Large intestine (tissue), 3 donors: Measurements from ENCODE around the gene CORIN. TPM values are rescaled to one million over a fixed set of nuclear protein-coding genes. Genes with fewer than 3 reads are reported as not detected.

Experiments used
- DNase-seq, 2 donors: peaks; one replicate each; pipeline versions ENCODE4 v3.0.0 to v3.0.0-alpha.2; 2013
- H3K27ac ChIP-seq: one replicate; pipeline ENCODE4 v1.5.1; 2013; ENCODE audit warnings: low read length
- H3K27me3 ChIP-seq: 2 replicates; pipeline ENCODE4 v1.6.1; 2013; ENCODE audit warnings: low read length; ENCODE audit not compliant: control insufficient read depth, insufficient read depth
- H3K36me3 ChIP-seq: 2 replicates; pipeline ENCODE4 v1.6.1; 2013; ENCODE audit warnings: low read length; ENCODE audit not compliant: control insufficient read depth, insufficient read depth
- H3K4me1 ChIP-seq: one replicate; pipeline ENCODE4 v1.6.1; 2013; ENCODE audit warnings: low read length; ENCODE audit not compliant: control insufficient read depth, insufficient read depth
- H3K4me3 ChIP-seq: one replicate; pipeline ENCODE4 v1.5.1; 2013; ENCODE audit warnings: low read length
- H3K9me3 ChIP-seq: one replicate; pipeline ENCODE4 v1.6.1; 2013; ENCODE audit warnings: mild to moderate bottlenecking, low read depth, low read length, moderate library complexity; ENCODE audit not compliant: control insufficient read depth
- WGBS: methylation state at CpG from one replicate; pipeline ENCODE4 v1.1.5; 2013; ENCODE audit warnings: low lambda C conversion rate; ENCODE audit not compliant: insufficient coverage; 5-methylcytosine and 5-hydroxymethylcytosine counted together
- polyA plus RNA-seq: library from polyadenylated mRNA; unstranded; fragments of 120-200 nt; gene quantifications from one replicate; pipeline ENCODE4 v1.2.1, GENCODE V29; 2013

Gene CORIN
- polyA plus RNA-seq, 1 donor = 0.42 TPM

GRCh38 chr4:47858006-47858405 lies 20.1 kb upstream of the CORIN start:
- no peak overlapping the region for H3K4me3 ChIP-seq
- no peaks in the 10 kb centered on the region for H3K9me3 ChIP-seq
- H3K4me1 ChIP-seq = no peaks in the 10 kb centered on the region
- peaks cover 12% of the 10 kb centered on the region for H3K36me3 ChIP-seq
- DNase-seq = no peak
- no peak overlapping the region for H3K27ac ChIP-seq
- WGBS = 100% methylated on average over 2 of the region's 2 CpGs
- H3K27me3 ChIP-seq = no peaks in the 10 kb centered on the region

GRCh38 chr4:47856713-47857112 lies 18.8 kb upstream of the CORIN start:
- no peak overlapping the region for H3K27ac ChIP-seq
- H3K4me3 ChIP-seq = no peak overlapping the region
- H3K9me3 ChIP-seq = no peaks in the 10 kb centered on the region
- no peaks in the 10 kb centered on the region for H3K27me3 ChIP-seq
- H3K4me1 ChIP-seq = no peaks in the 10 kb centered on the region
- 100% methylated on average over 1 of the region's 1 CpG for WGBS
- peaks cover 9% of the 10 kb centered on the region for H3K36me3 ChIP-seq
- no peak for DNase-seq

GRCh38 chr4:47855350-47855749 lies 17.5 kb upstream of the CORIN start:
- DNase-seq = no peak
- Histone ChIP-seq H3K9me3 (no peaks in the 10 kb centered on the region), H3K36me3 (peaks cover 10% of the 10 kb centered on the region), H3K27ac (no peak overlapping the region), H3K27me3 (no peaks in the 10 kb centered on the region), H3K4me3 (no peak overlapping the region), H3K4me1 (no peaks in the 10 kb centered on the region)
- WGBS = no CpG with 5 or more reads among the region's 2 CpGs

- peaks cover 10% of the 10 kb centered on the region for H3K36me3 ChIP-seq
- no peak overlapping the region for H3K27ac ChIP-seq
- WGBS = 100% methylated on average over 1 of the region's 1 CpG
- H3K9me3 ChIP-seq = no peaks in the 10 kb centered on the region
- H3K27me3 ChIP-seq = no peaks in the 10 kb centered on the region
- no peak overlapping the region for H3K4me3 ChIP-seq
- no peak for DNase-seq
- no peaks in the 10 kb centered on the region for H3K4me1 ChIP-seq
Measured at GRCh38 chr4:47852136-47852535, 14.3 kb upstream of the CORIN start.

GRCh38 chr4:47849466-47849865 lies 11.6 kb upstream of the CORIN start:
- no peaks in the 10 kb centered on the region for H3K9me3 ChIP-seq
- no peaks in the 10 kb centered on the region for H3K27me3 ChIP-seq
- H3K4me3 ChIP-seq = no peak overlapping the region
- peaks cover 8% of the 10 kb centered on the region for H3K36me3 ChIP-seq
- no peak overlapping the region for H3K27ac ChIP-seq
- WGBS = no CpG with 5 or more reads among the region's 1 CpG
- no peak for DNase-seq
- H3K4me1 ChIP-seq = no peaks in the 10 kb centered on the region

DNA sequence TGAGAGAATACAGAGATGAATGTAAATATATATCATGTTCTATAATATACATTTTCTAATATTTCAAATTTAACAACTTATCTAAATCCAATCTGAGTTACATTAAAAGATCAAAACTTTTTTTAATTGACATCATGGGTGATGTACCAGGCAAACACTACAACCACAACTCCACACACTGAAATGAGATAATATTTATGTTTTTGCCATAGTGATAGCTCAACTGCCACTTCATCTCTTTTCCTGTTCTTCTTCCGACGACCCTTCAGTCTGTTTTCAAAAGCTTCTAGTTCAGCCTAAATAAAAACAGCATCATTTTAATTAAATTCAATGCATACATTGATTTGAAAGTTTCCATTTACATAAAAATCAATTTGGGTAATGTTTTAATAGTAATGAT lies 10.2 kb upstream of the CORIN start:
- no peaks in the 10 kb centered on the region for H3K9me3 ChIP-seq
- H3K4me1 ChIP-seq = no peaks in the 10 kb centered on the region
- no peak overlapping the region for H3K4me3 ChIP-seq
- H3K27ac ChIP-seq = no peak overlapping the region
- DNase-seq = no peak
- WGBS = 100% methylated on average over 2 of the region's 2 CpGs
- H3K36me3 ChIP-seq = peaks cover 8% of the 10 kb centered on the region
- no peaks in the 10 kb centered on the region for H3K27me3 ChIP-seq

- H3K36me3 ChIP-seq = peaks cover 12% of the 10 kb centered on the region
Measured at GRCh38 chr4:47842985-47843384, 5.1 kb upstream of the CORIN start.

GRCh38 chr4:47840291-47840690 lies 2.4 kb upstream of the CORIN start:
- WGBS = no CpG with 5 or more reads among the region's 1 CpG
- no peaks in the 10 kb centered on the region for H3K9me3 ChIP-seq
- no peak overlapping the region for H3K27ac ChIP-seq
- H3K27me3 ChIP-seq = peaks cover 14% of the 10 kb centered on the region
- no peak overlapping the region for H3K4me3 ChIP-seq
- peaks cover 7% of the 10 kb centered on the region for H3K4me1 ChIP-seq
- no peak for DNase-seq
- peaks cover 12% of the 10 kb centered on the region for H3K36me3 ChIP-seq

More at GRCh38 chr4:47842985-47843384, 5.1 kb upstream of the CORIN start:
- Histone ChIP-seq H3K27me3 (no peaks in the 10 kb centered on the region), H3K4me1 (no peaks in the 10 kb centered on the region), H3K4me3 (no peak overlapping the region), H3K27ac (no peak overlapping the region), H3K9me3 (no peaks in the 10 kb centered on the region)
- no peak for DNase-seq

GRCh38 chr4:47839259-47839658 lies 1.4 kb upstream of the CORIN start:
- Histone ChIP-seq H3K36me3 (peaks cover 10% of the 10 kb centered on the region), H3K4me1 (peaks cover 7% of the 10 kb centered on the region), H3K27me3 (peaks cover 16% of the 10 kb centered on the region), H3K27ac (no peak overlapping the region), H3K9me3 (no peaks in the 10 kb centered on the region), H3K4me3 (no peak overlapping the region)
- DNase-seq = peak in 1 of 2 donors; percentile 5
- 83% methylated on average over 1 of the region's 5 CpGs for WGBS

GRCh38 chr4:47838445-47838844 lies 578 bp upstream of the CORIN start:
- H3K4me3 ChIP-seq = no peak overlapping the region
- WGBS = no CpG with 5 or more reads among the region's 4 CpGs
- H3K27me3 ChIP-seq = peaks cover 16% of the 10 kb centered on the region
- no peak overlapping the region for H3K27ac ChIP-seq
- H3K9me3 ChIP-seq = no peaks in the 10 kb centered on the region
- peaks cover 6% of the 10 kb centered on the region for H3K36me3 ChIP-seq
- no peak for DNase-seq
- peaks cover 7% of the 10 kb centered on the region for H3K4me1 ChIP-seq

GRCh38 chr4:47837094-47837907 lies 566 bp downstream of the CORIN start:
- H3K4me3 ChIP-seq = peak overlapping the region; percentile 45
- DNase-seq = peak; percentile 19 to 53
- no CpG with 5 or more reads among the region's 58 CpGs for WGBS
- H3K9me3 ChIP-seq = no peaks in the 10 kb centered on the region
- peaks cover 7% of the 10 kb centered on the region for H3K4me1 ChIP-seq
- H3K27me3 ChIP-seq = peaks cover 16% of the 10 kb centered on the region
- H3K36me3 ChIP-seq = peaks cover 2% of the 10 kb centered on the region
- H3K27ac ChIP-seq = no peak overlapping the region
